HepG2 (cell line): ENCODE measurements around the gene TMEM39B. TPM values are rescaled to one million over a fixed set of nuclear protein-coding genes. Genes with fewer than 3 reads are reported as not detected.

Experiments
- ATM ChIP-seq: fragments of 450-650 bp; IDR thresholded peaks from 2 replicates; pipeline ENCODE4 v1.7.1; 2017; ENCODE audit warnings: mild to moderate bottlenecking, borderline replicate concordance
- CBX1 ChIP-seq: IDR thresholded peaks from one replicate; pipeline ENCODE4 v1.6.1; 2016; ENCODE audit warnings: antibody characterized with exemption, low read depth
- ERF ChIP-seq: IDR thresholded peaks from 2 replicates; pipeline ENCODE4 v1.6.1; 2018; ENCODE audit warnings: missing biosample characterization, missing genetic modification reagents
- FOSL2 ChIP-seq: sonication (generic); formaldehyde crosslinking; IDR thresholded peaks from 2 replicates; pipeline ENCODE4 v1.4.0; 2020; ENCODE audit warnings: missing genetic modification reagents
- FOXM1 ChIP-seq: sonication (generic); formaldehyde crosslinking; IDR thresholded peaks from 2 replicates; pipeline ENCODE4 v1.5.0; 2020; ENCODE audit warnings: missing genetic modification reagents
- KLF11 ChIP-seq: IDR thresholded peaks from 2 replicates; pipeline ENCODE4 v1.6.1; 2016; ENCODE audit warnings: missing compliant biosample characterization
- NONO ChIP-seq, 2 experiments: fragments of 450-650 bp in 1 of 2; sonication (generic) in 1 of 2; formaldehyde crosslinking in 1 of 2; IDR thresholded peaks in 1 of 2; conservative IDR thresholded peaks in 1 of 2; 2 replicates each; pipeline versions ENCODE4 v1.6.1 to v1.8.0; 2017 to 2022; ENCODE audit warnings: mild to moderate bottlenecking in 1 of 2, missing genetic modification reagents in 1 of 2, moderate library complexity in 1 of 2
- PLRG1 ChIP-seq: fragments of 450-650 bp; conservative IDR thresholded peaks from 2 replicates; pipeline ENCODE4 v1.6.1; 2016
- RBAK ChIP-seq: sonication (generic); formaldehyde crosslinking; IDR thresholded peaks from 2 replicates; pipeline ENCODE4 v1.5.1; 2020; ENCODE audit warnings: mild to moderate bottlenecking, missing genetic modification reagents
- SUZ12 ChIP-seq: fragments of 150-350 bp; IDR thresholded peaks from 2 replicates; pipeline ENCODE4 v1.6.1; 2014; ENCODE audit warnings: low read depth, low read length
- ZKSCAN8 ChIP-seq: IDR thresholded peaks from 2 replicates; pipeline ENCODE4 v1.6.1; 2016; ENCODE audit warnings: borderline replicate concordance, missing genetic modification reagents, missing compliant biosample characterization
- ZNF329 ChIP-seq: sonication (generic); formaldehyde crosslinking; IDR thresholded peaks from 2 replicates; pipeline ENCODE4 v1.9.0; 2021; ENCODE audit warnings: low read depth, mild to moderate bottlenecking, missing genetic modification reagents
- ZNF547 ChIP-seq: sonication (generic); formaldehyde crosslinking; IDR thresholded peaks from 2 replicates; pipeline ENCODE4 v1.5.1; 2020; ENCODE audit warnings: mild to moderate bottlenecking, missing genetic modification reagents
- ZNF782 ChIP-seq: sonication (generic); formaldehyde crosslinking; IDR thresholded peaks from 2 replicates; pipeline ENCODE4 v1.4.0; 2020; ENCODE audit warnings: missing genetic modification reagents, mild to moderate bottlenecking, borderline replicate concordance
- polyA plus RNA-seq, 8 experiments: library from polyadenylated mRNA; depleted of rRNA in 3 of 8; stranded (reverse) in 7 of 8; unstranded in 1 of 8; fragments of >200 nt; fragmentation: Illumina TruSeq in 4 of 8; extraction: Trizol in 4 of 8; gene quantifications; 2 replicates each; pipeline versions ENCODE4 v1.2.1 to v1.2.3, GENCODE V29; 2011 to 2016; ENCODE audit warnings: low read depth in 4 of 8, missing spikeins in 1 of 8, mixed read lengths in 1 of 8; ENCODE audit not compliant: insufficient read depth in 1 of 8
- total RNA-seq, 5 experiments: library from RNA; depleted of rRNA; stranded (reverse); fragments of >200 nt; fragmentation: Illumina TruSeq; extraction: Trizol; gene quantifications; 2 replicates each; pipeline ENCODE4 v1.2.3, GENCODE V29; 2016; ENCODE audit warnings: low read depth in 1 of 5
- TF ChIP-seq, protein P1 (sequence below): sonication (generic); formaldehyde crosslinking; IDR thresholded peaks from 2 replicates; pipeline ENCODE4 v1.8.1; 2022; ENCODE audit warnings: mild to moderate bottlenecking, missing genetic modification reagents
- TF ChIP-seq, protein P2 (sequence below): sonication (generic); formaldehyde crosslinking; IDR thresholded peaks from 2 replicates; pipeline ENCODE4 v1.5.0; 2020; ENCODE audit warnings: missing genetic modification reagents, mild to moderate bottlenecking, borderline replicate concordance
- TF ChIP-seq, protein P3 (sequence below): sonication (generic); formaldehyde crosslinking; IDR thresholded peaks from 2 replicates; pipeline ENCODE4 v1.4.0; 2020; ENCODE audit warnings: mild to moderate bottlenecking, missing genetic modification reagents
- TF ChIP-seq, protein P4 (sequence below): sonication (generic); formaldehyde crosslinking; IDR thresholded peaks from 2 replicates; pipeline ENCODE4 v1.4.0; 2020; ENCODE audit warnings: missing genetic modification reagents

The TMEM39B gene
- total and polyA plus RNA-seq, 2 of the 13 experiments (the other 11 are each of a cell fraction or from before 2014, with no cell fraction given): 4.9 to 10.4 TPM

- TF ChIP-seq, protein P1, sequence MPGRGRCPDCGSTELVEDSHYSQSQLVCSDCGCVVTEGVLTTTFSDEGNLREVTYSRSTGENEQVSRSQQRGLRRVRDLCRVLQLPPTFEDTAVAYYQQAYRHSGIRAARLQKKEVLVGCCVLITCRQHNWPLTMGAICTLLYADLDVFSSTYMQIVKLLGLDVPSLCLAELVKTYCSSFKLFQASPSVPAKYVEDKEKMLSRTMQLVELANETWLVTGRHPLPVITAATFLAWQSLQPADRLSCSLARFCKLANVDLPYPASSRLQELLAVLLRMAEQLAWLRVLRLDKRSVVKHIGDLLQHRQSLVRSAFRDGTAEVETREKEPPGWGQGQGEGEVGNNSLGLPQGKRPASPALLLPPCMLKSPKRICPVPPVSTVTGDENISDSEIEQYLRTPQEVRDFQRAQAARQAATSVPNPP (CRISPR knock-in tag): no peak
- TF ChIP-seq ZNF782 (CRISPR knock-in tag) (no peak), ZKSCAN8 (no peak), ERF (CRISPR knock-in tag) (peak; percentile 22; the same call in 1 of the 2 replicates), SUZ12 (no peak), FOSL2 (0 out of 2 replicates have a peak, but pooled peaks have one; percentile 14), ZNF329 (0 out of 2 replicates have a peak, but pooled peaks have one; percentile 16), ZNF547 (CRISPR knock-in tag) (no peak; the same call in 1 of the 2 replicates), FOXM1 (no peak), CBX1 (peak; percentile 13), RBAK (CRISPR knock-in tag) (no peak), KLF11 (CRISPR knock-in tag) (0 out of 2 replicates have a peak, but pooled peaks have one; percentile 54), NONO (IDR thresholded peaks at IDR 0.05) (no peak), NONO (CRISPR knock-in tag; conservative IDR thresholded peaks at IDR 0.05) (peak; percentile 55; the same call in 1 of the 2 replicates), ATM (no peak), PLRG1 (no peak)
- TF ChIP-seq, protein P2, sequence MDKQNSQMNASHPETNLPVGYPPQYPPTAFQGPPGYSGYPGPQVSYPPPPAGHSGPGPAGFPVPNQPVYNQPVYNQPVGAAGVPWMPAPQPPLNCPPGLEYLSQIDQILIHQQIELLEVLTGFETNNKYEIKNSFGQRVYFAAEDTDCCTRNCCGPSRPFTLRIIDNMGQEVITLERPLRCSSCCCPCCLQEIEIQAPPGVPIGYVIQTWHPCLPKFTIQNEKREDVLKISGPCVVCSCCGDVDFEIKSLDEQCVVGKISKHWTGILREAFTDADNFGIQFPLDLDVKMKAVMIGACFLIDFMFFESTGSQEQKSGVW (CRISPR knock-in tag): no peak
- TF ChIP-seq, protein P3, sequence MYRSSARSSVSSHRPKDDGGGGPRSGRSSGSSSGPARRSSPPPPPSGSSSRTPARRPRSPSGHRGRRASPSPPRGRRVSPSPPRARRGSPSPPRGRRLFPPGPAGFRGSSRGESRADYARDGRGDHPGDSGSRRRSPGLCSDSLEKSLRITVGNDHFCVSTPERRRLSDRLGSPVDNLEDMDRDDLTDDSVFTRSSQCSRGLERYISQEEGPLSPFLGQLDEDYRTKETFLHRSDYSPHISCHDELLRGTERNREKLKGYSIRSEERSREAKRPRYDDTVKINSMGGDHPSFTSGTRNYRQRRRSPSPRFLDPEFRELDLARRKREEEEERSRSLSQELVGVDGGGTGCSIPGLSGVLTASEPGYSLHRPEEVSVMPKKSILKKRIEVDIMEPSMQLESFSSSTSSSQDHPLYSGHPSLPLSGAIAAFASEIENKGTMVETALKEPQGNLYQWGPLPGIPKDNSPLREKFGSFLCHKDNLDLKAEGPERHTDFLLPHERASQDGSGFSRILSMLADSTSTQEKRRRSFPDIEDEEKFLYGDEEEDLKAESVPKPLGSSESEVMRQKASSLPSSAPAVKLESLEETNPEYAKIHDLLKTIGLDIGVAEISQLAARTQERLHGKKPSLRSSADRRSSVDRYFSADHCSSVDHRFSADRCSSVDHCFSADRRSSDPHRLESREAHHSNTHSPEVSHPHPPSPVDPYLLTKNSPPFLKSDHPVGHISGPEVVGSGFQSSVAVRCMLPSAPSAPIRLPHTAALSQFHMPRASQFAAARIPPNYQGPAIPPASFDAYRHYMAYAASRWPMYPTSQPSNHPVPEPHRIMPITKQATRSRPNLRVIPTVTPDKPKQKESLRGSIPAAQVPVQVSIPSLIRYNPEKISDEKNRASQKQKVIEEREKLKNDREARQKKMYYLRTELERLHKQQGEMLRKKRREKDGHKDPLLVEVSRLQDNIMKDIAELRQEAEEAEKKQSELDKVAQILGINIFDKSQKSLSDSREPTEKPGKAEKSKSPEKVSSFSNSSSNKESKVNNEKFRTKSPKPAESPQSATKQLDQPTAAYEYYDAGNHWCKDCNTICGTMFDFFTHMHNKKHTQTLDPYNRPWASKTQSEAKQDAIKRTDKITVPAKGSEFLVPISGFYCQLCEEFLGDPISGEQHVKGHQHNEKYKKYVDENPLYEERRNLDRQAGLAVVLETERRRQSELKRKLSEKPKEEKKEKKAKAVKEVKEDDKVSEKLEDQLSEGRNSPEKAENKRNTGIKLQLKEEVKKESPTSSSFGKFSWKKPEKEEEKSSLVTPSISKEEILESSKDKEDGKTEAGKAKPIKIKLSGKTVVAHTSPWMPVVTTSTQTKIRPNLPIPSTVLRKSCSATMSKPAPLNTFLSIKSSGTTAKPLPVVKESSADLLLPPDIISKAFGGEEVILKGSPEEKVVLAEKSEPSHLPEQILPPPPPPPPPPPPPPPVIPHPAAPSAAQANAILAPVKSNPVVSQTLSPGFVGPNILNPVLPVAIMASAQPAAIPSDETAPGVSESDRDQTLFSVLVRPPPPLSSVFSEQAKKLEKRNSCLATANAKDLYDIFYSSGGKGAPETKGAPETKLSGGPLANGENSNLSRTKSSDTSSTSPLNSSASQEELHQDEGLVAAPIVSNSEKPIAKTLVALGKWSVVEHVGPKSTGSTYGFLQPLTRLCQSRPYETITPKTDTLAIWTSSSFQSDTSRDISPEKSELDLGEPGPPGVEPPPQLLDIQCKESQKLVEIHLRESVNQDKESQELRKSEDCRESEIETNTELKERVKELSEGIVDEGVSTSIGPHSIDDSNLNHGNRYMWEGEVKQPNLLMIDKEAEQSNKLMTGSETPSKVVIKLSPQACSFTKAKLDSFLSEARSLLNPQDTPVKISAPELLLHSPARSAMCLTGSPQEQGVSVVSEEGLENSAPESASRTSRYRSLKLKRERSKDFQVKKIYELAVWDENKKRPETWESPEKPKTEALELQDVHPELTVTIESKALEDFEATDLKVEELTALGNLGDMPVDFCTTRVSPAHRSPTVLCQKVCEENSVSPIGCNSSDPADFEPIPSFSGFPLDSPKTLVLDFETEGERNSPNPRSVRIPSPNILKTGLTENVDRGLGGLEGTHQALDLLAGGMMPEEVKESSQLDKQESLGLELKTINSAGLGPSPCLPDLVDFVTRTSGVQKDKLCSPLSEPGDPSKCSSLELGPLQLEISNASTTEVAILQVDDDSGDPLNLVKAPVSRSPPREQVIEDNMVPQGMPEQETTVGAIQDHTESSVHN (CRISPR knock-in tag): no peak
- TF ChIP-seq, protein P4, sequence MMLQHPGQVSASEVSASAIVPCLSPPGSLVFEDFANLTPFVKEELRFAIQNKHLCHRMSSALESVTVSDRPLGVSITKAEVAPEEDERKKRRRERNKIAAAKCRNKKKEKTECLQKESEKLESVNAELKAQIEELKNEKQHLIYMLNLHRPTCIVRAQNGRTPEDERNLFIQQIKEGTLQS: no peak
Measured at GRCh38 chr1:32107742-32108661, 35.3 kb downstream of the TMEM39B start, which contains the start of gene KPNA6 (continued).
